GM23338 (cell line): Measurements from ENCODE around the gene RPTOR. TPM values are rescaled to one million over a fixed set of nuclear protein-coding genes. Genes with fewer than 3 reads are reported as not detected.

Experiments used
- ATAC-seq: fragments of 200-7000 bp; cut with Tn5 transposase; 3 replicates; pipeline ENCODE4 v1.9.1; 2020
- DNase-seq: peaks from one replicate; pipeline ENCODE4 v3.0.0-alpha.2; 2015; ENCODE audit warnings: low spot score
- H2AFZ ChIP-seq: fragments of 200-600 bp; sonication (generic); 2 replicates; pipeline ENCODE4 v1.8.0; 2016; ENCODE audit warnings: antibody characterized with exemption, mild to moderate bottlenecking, moderate library complexity
- H3F3A ChIP-seq: fragments of 200-600 bp; sonication (generic); replicated peaks from 2 replicates; pipeline ENCODE4 v1.8.0; 2017; ENCODE audit warnings: antibody characterized with exemption, mixed run types, low read depth
- H3K27ac ChIP-seq: fragments of 200-600 bp; sonication (generic); 2 replicates; pipeline ENCODE4 v1.6.1; 2016; ENCODE audit warnings: low read depth
- H3K27me3 ChIP-seq: fragments of 200-600 bp; sonication (generic); 2 replicates; pipeline ENCODE4 v1.8.0; 2016; ENCODE audit warnings: mild to moderate bottlenecking, mixed run types, moderate library complexity; ENCODE audit not compliant: insufficient read depth
- H3K36me3 ChIP-seq: fragments of 200-600 bp; sonication (generic); 2 replicates; pipeline ENCODE4 v1.8.0; 2016; ENCODE audit warnings: mild to moderate bottlenecking; ENCODE audit not compliant: insufficient read depth
- H3K4me1 ChIP-seq: fragments of 200-600 bp; sonication (generic); 2 replicates; pipeline ENCODE4 v1.8.0; 2016; ENCODE audit warnings: mild to moderate bottlenecking, moderate library complexity; ENCODE audit not compliant: insufficient read depth
- H3K4me2 ChIP-seq: fragments of 200-600 bp; sonication (generic); 2 replicates; pipeline ENCODE4 v1.7.1; 2017; ENCODE audit warnings: mixed run types
- H3K4me3 ChIP-seq: fragments of 200-600 bp; sonication (generic); 2 replicates; pipeline ENCODE4 v1.6.1; 2016; ENCODE audit warnings: mixed run types
- H3K79me2 ChIP-seq: fragments of 200-600 bp; sonication (generic); replicated peaks from 2 replicates; pipeline ENCODE4 v1.8.0; 2017; ENCODE audit warnings: mild to moderate bottlenecking; ENCODE audit not compliant: insufficient read depth
- H3K9me2 ChIP-seq: fragments of 200-600 bp; sonication (generic); 2 replicates; pipeline ENCODE4 v1.8.0; 2017; ENCODE audit not compliant: insufficient read depth
- H4K20me1 ChIP-seq: fragments of 200-600 bp; sonication (generic); replicated peaks from 2 replicates; pipeline ENCODE4 v1.8.0; 2017; ENCODE audit warnings: mild to moderate bottlenecking; ENCODE audit not compliant: insufficient read depth
- H3K27ac Mint-ChIP-seq: 2 replicates; pipeline ENCODE4 v1.8.0; 2020; ENCODE audit warnings: inconsistent platforms, mild to moderate bottlenecking, moderate library complexity, mixed read lengths
- H3K27me3 Mint-ChIP-seq: 3 replicates; pipeline ENCODE4 v1.8.0; 2022; ENCODE audit warnings: low read depth, mild to moderate bottlenecking, moderate library complexity, mixed read lengths, inconsistent platforms; ENCODE audit not compliant: insufficient read depth, poor library complexity
- H3K36me3 Mint-ChIP-seq: 3 replicates; pipeline ENCODE4 v1.8.0; 2021; ENCODE audit warnings: low read depth, mild to moderate bottlenecking, inconsistent platforms, moderate library complexity, mixed read lengths
- H3K4me1 Mint-ChIP-seq: 3 replicates; pipeline ENCODE4 v1.8.0; 2020; ENCODE audit warnings: mild to moderate bottlenecking, inconsistent platforms, mixed read lengths
- H3K4me3 Mint-ChIP-seq: 3 replicates; pipeline ENCODE4 v1.8.0; 2021; ENCODE audit warnings: moderate library complexity, mild to moderate bottlenecking, inconsistent platforms, mixed read lengths
- H3K9me3 Mint-ChIP-seq: 3 replicates; pipeline ENCODE4 v1.8.0; 2020; ENCODE audit warnings: moderate library complexity, mild to moderate bottlenecking, inconsistent platforms, mixed read lengths
- CREB1 ChIP-seq: fragments of 250-450 bp; sonication (Bioruptor Pico); IDR thresholded peaks from 2 replicates; pipeline ENCODE4 v1.5.0; 2020; ENCODE audit warnings: low read depth, mild to moderate bottlenecking, moderate library complexity
- CTCF ChIP-seq, 2 experiments: fragments of 200-600 bp in 1 of 2; sonication (generic) in 1 of 2; conservative IDR thresholded peaks; 2 replicates each; pipeline versions ENCODE4 v1.5.1 to v1.6.1; 2016 to 2017; ENCODE audit warnings: antibody characterized with exemption in 2 of 2, low read depth in 2 of 2, mild to moderate bottlenecking in 2 of 2, moderate library complexity in 1 of 2
- ETS1 ChIP-seq: IDR thresholded peaks from 2 replicates; pipeline ENCODE4 v1.6.1; 2016; ENCODE audit warnings: antibody characterized with exemption
- EZH2 ChIP-seq: fragments of 200-600 bp; sonication (generic); IDR thresholded peaks from one replicate; pipeline ENCODE4 v1.8.0; 2017; ENCODE audit warnings: antibody characterized with exemption, mild to moderate bottlenecking, low read depth; ENCODE audit not compliant: unreplicated experiment
- EZH2phosphoT487 ChIP-seq: fragments of 200-600 bp; sonication (generic); IDR thresholded peaks from one replicate; pipeline ENCODE4 v1.8.1; 2018; ENCODE audit warnings: antibody characterized with exemption; ENCODE audit not compliant: unreplicated experiment
- JUNB ChIP-seq: IDR thresholded peaks from one replicate; pipeline ENCODE4 v1.6.1; 2016; ENCODE audit warnings: antibody characterized with exemption; ENCODE audit not compliant: unreplicated experiment
- NANOG ChIP-seq: IDR thresholded peaks from 2 replicates; pipeline ENCODE4 v1.6.1; 2016; ENCODE audit warnings: antibody characterized with exemption, borderline replicate concordance
- POLR2AphosphoS5 ChIP-seq: IDR thresholded peaks from 2 replicates; pipeline ENCODE4 v1.6.1; 2016; ENCODE audit warnings: antibody characterized with exemption, low read depth
- REST ChIP-seq: IDR thresholded peaks from one replicate; pipeline ENCODE4 v1.6.1; 2018; ENCODE audit warnings: antibody characterized with exemption; ENCODE audit not compliant: unreplicated experiment
- STAT1 ChIP-seq: IDR thresholded peaks from one replicate; pipeline ENCODE4 v1.6.1; 2016; ENCODE audit warnings: antibody characterized with exemption; ENCODE audit not compliant: unreplicated experiment
- ZNF114 ChIP-seq: fragments of 250-450 bp; sonication (Bioruptor Pico); IDR thresholded peaks from 2 replicates; pipeline ENCODE4 v1.5.0; 2020; ENCODE audit warnings: mild to moderate bottlenecking, moderate library complexity
- ZNF331 ChIP-seq: fragments of 250-450 bp; sonication (Bioruptor Pico); IDR thresholded peaks from 2 replicates; pipeline ENCODE4 v1.5.0; 2020; ENCODE audit warnings: low read depth, mild to moderate bottlenecking, moderate library complexity
- ZNF462 ChIP-seq: fragments of 250-450 bp; sonication (Bioruptor Pico); IDR thresholded peaks from 2 replicates; pipeline ENCODE4 v1.5.0; 2020; ENCODE audit warnings: mild to moderate bottlenecking, moderate library complexity
- polyA plus RNA-seq: library from polyadenylated mRNA; unstranded; fragments of >200 nt; fragmentation: Nextera tagmentation; extraction: Ambion mirVana; gene quantifications from 2 replicates; pipeline ENCODE4 v1.2.1, GENCODE V29; 2016
- total RNA-seq: library from RNA; depleted of rRNA; stranded (reverse); fragments of >200 nt; shearing (Covaris generic); gene quantifications from 2 replicates; pipeline ENCODE4 v1.2.3, GENCODE V29; 2014

Gene RPTOR
- total and polyA plus RNA-seq, 2 experiments from 2014 or later = 9.5 to 38.0 TPM

- Mint-ChIP-seq H3K4me3 (no peak overlapping the region), H3K36me3 (0 out of 3 replicates have a peak, but pooled peaks cover 3% of the 10 kb centered on the region), H3K9me3 (no peaks in the 10 kb centered on the region), H3K27me3 (peaks cover 2% of the 10 kb centered on the region), H3K27ac (no peak overlapping the region), H3K4me1 (peaks cover 5% of the 10 kb centered on the region; the same call in 2 of the 3 replicates)
- Histone ChIP-seq H3K9me2 (no peaks in the 10 kb centered on the region), H4K20me1 (no peaks in the 10 kb centered on the region), H3K27me3 (no peaks in the 10 kb centered on the region), H3K79me2 (no peaks in the 10 kb centered on the region), H3K27ac (no peak overlapping the region), H2AFZ (no peak overlapping the region), H3K36me3 (no peaks in the 10 kb centered on the region), H3K4me2 (no peak overlapping the region), H3K4me3 (no peak overlapping the region), H3K4me1 (no peaks in the 10 kb centered on the region), H3F3A (no peaks in the 10 kb centered on the region)
- no peak for DNase-seq
- no peak for TF ChIP-seq ZNF114 (CRISPR knock-in tag)
- no peak for TF ChIP-seq STAT1
- no peak for TF ChIP-seq POLR2AphosphoS5
- TF ChIP-seq CTCF (conservative IDR thresholded peaks at IDR 0.05; ENCODE audit: low read depth in 2 of 2) = no peak
- no peak for TF ChIP-seq ETS1
- no peak for TF ChIP-seq EZH2
- TF ChIP-seq NANOG = no peak
- TF ChIP-seq ZNF331 (CRISPR knock-in tag) = no peak
- TF ChIP-seq EZH2phosphoT487 = no peak
- no peak for TF ChIP-seq ZNF462 (CRISPR knock-in tag)
- no peak for TF ChIP-seq REST
- no peak for TF ChIP-seq JUNB
- TF ChIP-seq CREB1 (CRISPR knock-in tag) = no peak
- ATAC-seq = no peak
Observed at GRCh38 chr17:80959330-80960036, 414.8 kb downstream of the RPTOR start.
